Measurements from ENCODE around the gene ABLIM1. TPM values are rescaled to one million over a fixed set of nuclear protein-coding genes. Genes with fewer than 3 reads are reported as not detected.

The ABLIM1 gene
- total RNA-seq, 1 donor from 2014 or later = 87.7 TPM

DNA sequence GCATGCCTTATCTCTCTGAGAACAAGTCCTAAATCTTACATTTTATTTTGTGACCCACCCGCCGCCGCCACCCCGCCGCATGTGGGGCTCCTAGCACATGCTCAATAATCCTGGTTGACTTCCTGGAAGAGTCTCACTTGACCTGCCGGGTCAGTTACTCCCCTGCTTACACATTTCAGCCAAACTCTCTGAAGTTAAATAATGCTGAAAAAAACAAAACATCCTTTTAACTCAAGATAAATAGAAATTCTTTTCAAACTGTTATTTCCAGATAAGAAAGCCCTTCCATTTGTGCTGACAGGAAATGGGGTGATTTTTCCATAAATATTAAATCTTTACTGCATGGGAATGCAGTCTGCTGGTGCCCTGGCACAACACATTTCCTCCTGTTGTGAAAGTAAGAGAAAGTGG is 123.5 kb downstream of the ABLIM1 start:
- Histone ChIP-seq H3K9me3 (no peaks in the 10 kb centered on the region), H3K27me3 (no peaks in the 10 kb centered on the region), H3K4me1 (no peaks in the 10 kb centered on the region), H3K27ac (no peak overlapping the region), H3K4me3 (no peak overlapping the region), H3K36me3 (no peaks in the 10 kb centered on the region)
- TF ChIP-seq, protein P1, sequence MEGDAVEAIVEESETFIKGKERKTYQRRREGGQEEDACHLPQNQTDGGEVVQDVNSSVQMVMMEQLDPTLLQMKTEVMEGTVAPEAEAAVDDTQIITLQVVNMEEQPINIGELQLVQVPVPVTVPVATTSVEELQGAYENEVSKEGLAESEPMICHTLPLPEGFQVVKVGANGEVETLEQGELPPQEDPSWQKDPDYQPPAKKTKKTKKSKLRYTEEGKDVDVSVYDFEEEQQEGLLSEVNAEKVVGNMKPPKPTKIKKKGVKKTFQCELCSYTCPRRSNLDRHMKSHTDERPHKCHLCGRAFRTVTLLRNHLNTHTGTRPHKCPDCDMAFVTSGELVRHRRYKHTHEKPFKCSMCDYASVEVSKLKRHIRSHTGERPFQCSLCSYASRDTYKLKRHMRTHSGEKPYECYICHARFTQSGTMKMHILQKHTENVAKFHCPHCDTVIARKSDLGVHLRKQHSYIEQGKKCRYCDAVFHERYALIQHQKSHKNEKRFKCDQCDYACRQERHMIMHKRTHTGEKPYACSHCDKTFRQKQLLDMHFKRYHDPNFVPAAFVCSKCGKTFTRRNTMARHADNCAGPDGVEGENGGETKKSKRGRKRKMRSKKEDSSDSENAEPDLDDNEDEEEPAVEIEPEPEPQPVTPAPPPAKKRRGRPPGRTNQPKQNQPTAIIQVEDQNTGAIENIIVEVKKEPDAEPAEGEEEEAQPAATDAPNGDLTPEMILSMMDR (IDR thresholded peaks at IDR 0.05) = no peak
- DNase-seq (ENCODE audit: low spot score in 2 of 2) = no peak
- intact Hi-C loops (cut with DNase I) = no loop called here

DNA sequence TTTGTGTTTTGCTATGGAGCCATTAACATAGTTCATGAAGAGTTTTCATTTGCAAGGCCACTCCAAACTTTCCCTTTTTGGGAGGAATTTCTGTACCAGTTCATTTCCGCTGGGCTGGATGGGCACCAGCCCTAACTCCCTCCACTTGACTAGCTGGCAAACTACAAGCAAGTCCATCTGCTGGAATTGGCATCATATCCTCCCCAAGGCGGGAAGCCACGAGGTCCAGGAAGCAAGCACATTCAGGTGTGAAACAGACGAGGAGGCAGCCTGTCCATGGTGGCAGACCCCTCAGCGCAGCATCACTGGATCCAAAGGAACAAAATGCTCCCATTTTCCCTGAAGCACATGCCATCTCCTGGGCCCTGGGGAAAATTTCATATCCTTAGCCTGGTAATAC is 125.8 kb downstream of the ABLIM1 start:
- H3K4me3 ChIP-seq = no peak overlapping the region
- H3K4me1 ChIP-seq = peaks cover 0 to under 1% of the 10 kb centered on the region in 2 donors
- DNase-seq (ENCODE audit: low spot score in 2 of 2) = no peak
- H3K27me3 ChIP-seq = no peaks in the 10 kb centered on the region
- TF ChIP-seq, protein P1 (IDR thresholded peaks at IDR 0.05) = no peak
- no peaks in the 10 kb centered on the region for H3K36me3 ChIP-seq
- no peaks in the 10 kb centered on the region for H3K9me3 ChIP-seq
- intact Hi-C loops (cut with DNase I) = no loop called here
- no peak overlapping the region for H3K27ac ChIP-seq

DNA sequence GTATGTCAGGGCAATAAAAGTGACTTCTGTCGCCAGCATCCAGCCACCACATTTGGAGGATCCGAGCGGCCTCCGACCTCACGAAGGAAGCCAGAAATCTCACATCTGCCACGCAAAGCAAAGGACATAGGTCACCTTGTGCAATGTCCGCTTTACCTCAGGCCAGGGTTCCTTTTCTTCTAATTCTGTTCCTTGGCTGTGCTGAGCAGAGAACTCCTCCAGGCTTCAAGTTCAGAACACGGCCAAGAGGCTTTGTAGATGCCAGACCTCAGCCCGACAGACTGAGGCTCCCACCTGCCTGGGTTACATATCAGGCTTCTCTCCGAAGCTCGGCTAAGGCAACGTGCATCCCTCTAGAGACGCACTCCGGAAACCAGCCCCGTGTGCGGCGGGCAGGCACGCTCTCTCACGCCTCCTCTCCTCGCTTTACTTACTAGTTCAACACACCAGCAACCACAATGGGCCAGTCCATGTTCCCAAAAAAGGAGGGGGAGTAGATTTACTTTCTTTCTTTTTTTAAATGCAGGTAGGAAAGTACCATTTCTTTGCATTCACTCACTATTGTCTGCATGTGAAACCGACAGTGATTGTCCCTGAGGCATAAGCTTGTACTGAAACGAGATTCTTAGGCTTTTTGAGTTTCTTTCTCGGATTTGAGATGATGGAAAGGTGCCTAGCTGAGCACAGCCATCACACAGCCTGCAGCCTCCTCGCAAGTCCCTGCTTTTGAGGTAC is 131.4 kb downstream of the ABLIM1 start:
- peak overlapping the region; percentile 44 to 72 for H3K27ac ChIP-seq
- no peaks in the 10 kb centered on the region for H3K36me3 ChIP-seq
- peak overlapping the region; percentile 46 to 62 for H3K4me3 ChIP-seq
- no peaks in the 10 kb centered on the region for H3K9me3 ChIP-seq
- TF ChIP-seq, protein P1 (IDR thresholded peaks at IDR 0.05) = no peak
- intact Hi-C loops (cut with DNase I) = no loop called here
- peaks cover 0 to 4% of the 10 kb centered on the region in 2 donors for H3K4me1 ChIP-seq
- no peaks in the 10 kb centered on the region for H3K27me3 ChIP-seq
- peak; percentile 31 to 87 for DNase-seq (ENCODE audit: low spot score in 2 of 2)

DNA sequence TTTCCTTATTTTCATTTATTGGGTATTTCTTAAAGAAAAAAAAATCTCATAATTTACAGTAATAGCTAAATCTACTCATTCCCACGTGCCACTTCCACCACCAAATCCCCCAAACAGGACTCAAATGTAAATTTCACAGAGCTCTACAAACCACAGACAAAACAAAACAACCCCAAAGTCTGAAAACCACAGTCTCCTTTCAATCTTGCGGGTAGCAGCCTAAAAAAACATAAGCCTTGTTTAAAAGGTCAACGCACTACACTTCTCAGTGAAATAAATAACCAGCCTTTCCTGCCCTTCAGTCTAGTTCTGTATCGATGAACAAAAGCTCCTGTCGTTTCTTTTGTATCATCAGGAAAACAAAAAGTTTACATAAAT is 132.0 kb downstream of the ABLIM1 start:
- intact Hi-C loops (cut with DNase I) = no loop called here
- Histone ChIP-seq H3K36me3 (no peaks in the 10 kb centered on the region), H3K4me3 (peak overlapping the region; percentile 46 to 62), H3K27me3 (no peaks in the 10 kb centered on the region), H3K4me1 (peaks cover 0 to 4% of the 10 kb centered on the region in 2 donors), H3K9me3 (no peaks in the 10 kb centered on the region), H3K27ac (peak overlapping the region; percentile 44 to 72)
- TF ChIP-seq, protein P1 (IDR thresholded peaks at IDR 0.05) = no peak
- DNase-seq (ENCODE audit: low spot score in 2 of 2) = no peak

DNA sequence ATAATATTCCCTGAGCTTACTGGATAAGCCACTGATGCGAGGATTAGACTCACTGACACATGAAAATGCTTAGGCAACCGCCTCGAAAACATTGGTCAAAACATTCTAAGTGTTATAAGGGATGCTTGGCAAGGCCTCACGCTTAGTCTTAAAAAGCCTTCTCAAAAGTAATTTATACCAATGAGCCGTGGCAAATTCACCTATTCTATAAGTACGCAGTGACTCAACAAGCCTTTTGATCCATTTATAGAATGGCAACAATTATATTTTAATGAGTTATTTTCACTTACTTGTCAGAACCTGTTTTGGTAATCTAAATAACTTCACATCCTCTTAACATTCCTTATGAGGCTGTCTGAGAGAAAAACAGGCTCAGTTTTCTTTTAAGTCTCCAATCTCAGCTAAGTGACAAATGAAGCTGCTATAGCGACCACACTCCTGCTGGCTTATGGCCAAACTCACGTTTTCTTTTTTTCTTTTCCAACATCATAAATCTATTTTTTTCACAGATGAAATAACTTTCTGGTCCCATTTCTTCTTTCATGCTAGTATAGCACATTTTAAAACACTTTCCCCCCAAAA is 132.6 kb downstream of the ABLIM1 start:
- TF ChIP-seq, protein P1 (IDR thresholded peaks at IDR 0.05) = no peak
- intact Hi-C loops (cut with DNase I) = no loop called here
- no peak for DNase-seq (ENCODE audit: low spot score in 2 of 2)
- H3K4me3 ChIP-seq = peak overlapping the region; percentile 46 to 62
- no peaks in the 10 kb centered on the region for H3K27me3 ChIP-seq
- H3K9me3 ChIP-seq = no peaks in the 10 kb centered on the region
- peak overlapping the region; percentile 44 to 72 for H3K27ac ChIP-seq
- H3K4me1 ChIP-seq = peaks cover 0 to 4% of the 10 kb centered on the region in 2 donors
- H3K36me3 ChIP-seq = no peaks in the 10 kb centered on the region

Measured in ascending aorta (tissue), 2 donors.